Endothelial cell of umbilical vein (primary cell): ENCODE results near the gene REL. TPM values are rescaled to one million over a fixed set of nuclear protein-coding genes. Genes with fewer than 3 reads are reported as not detected.
"Not testable (repeated sequence)": the region's sequence is repeated elsewhere in the genome, so short reads cannot be mapped to it uniquely, and the experiment has no call there.

ENCODE experiments used
- BruUV-seq: library from RNA; stranded (reverse); fragments of 400-500 nt; replicated peaks from 2 replicates; lab custom pipeline; 2021; lab: Mats Ljungman, UMichigan
- CTCF ChIA-PET: fragments of 300-600, 350-600 bp; sonication (Branson Sonifier 250); formaldehyde crosslinking; loops from one replicate; lab custom pipeline; 2021; ENCODE audit warnings: antibody characterized with exemption, inconsistent platforms; lab: Charles Lee
- POLR2A ChIA-PET: fragments of 300-600, 350-600 bp; sonication (Branson Sonifier 250); formaldehyde crosslinking; loops from one replicate; lab custom pipeline; 2021; ENCODE audit warnings: antibody characterized with exemption, inconsistent platforms; lab: Charles Lee
- DNase-seq: peaks from one replicate; pipeline ENCODE4 v3.0.0-alpha.2; 2011; ENCODE audit warnings: low read depth, low spot score
- FAIRE-seq: peaks from 2 replicates; lab custom pipeline; 2011; peaks lifted over from hg19 to GRCh38; lab: Jason Lieb, UNC
- H2AFZ ChIP-seq: 2 replicates; pipeline ENCODE4 v1.6.0; 2012; ENCODE audit warnings: low read depth, low read length, control low read depth, inconsistent platforms
- H3K27ac ChIP-seq: 2 replicates; pipeline ENCODE4 v1.5.1; 2011; ENCODE audit warnings: low read depth, mild to moderate bottlenecking, control low read depth, low read length, moderate library complexity; ENCODE audit not compliant: insufficient read depth
- H3K27me3 ChIP-seq, 2 experiments: 2 replicates each; pipeline versions ENCODE4 v1.6.0 to v1.6.1; 2011; ENCODE audit warnings: low read length in 2 of 2, mixed read lengths in 1 of 2; ENCODE audit not compliant: control insufficient read depth in 2 of 2, insufficient read depth in 2 of 2
- H3K36me3 ChIP-seq, 2 experiments: 2 replicates in 1 of 2; 3 replicates in 1 of 2; pipeline ENCODE4 v1.5.1; 2011; ENCODE audit warnings: low read length in 2 of 2, mild to moderate bottlenecking in 1 of 2, moderate library complexity in 1 of 2; ENCODE audit not compliant: control insufficient read depth in 2 of 2, insufficient read depth in 2 of 2; ENCODE audit errors: extremely low read depth in 1 of 2
- H3K4me1 ChIP-seq: 3 replicates; pipeline ENCODE4 v1.5.1; 2011; ENCODE audit warnings: mild to moderate bottlenecking, low read length; ENCODE audit not compliant: control insufficient read depth, insufficient read depth; ENCODE audit errors: extremely low read depth
- H3K4me2 ChIP-seq: 2 replicates; pipeline ENCODE4 v1.6.1; 2011; ENCODE audit warnings: low read length, control low read depth, mixed read lengths; ENCODE audit not compliant: insufficient read depth
- H3K4me3 ChIP-seq, 3 experiments: fragments of 200-600 bp in 1 of 3; sonication (generic), shearing (Covaris generic) in 1 of 3; replicated peaks in 1 of 3; 2 replicates each; pipeline ENCODE4 v1.5.1; 2011 to 2016; ENCODE audit warnings: control low read depth in 3 of 3, low read length in 3 of 3, mild to moderate bottlenecking in 2 of 3, inconsistent platforms in 1 of 3, low read depth in 1 of 3, moderate library complexity in 1 of 3; ENCODE audit not compliant: insufficient read depth in 1 of 3
- H3K79me2 ChIP-seq: 2 replicates; pipeline ENCODE4 v1.6.0; 2012; ENCODE audit warnings: low read length, inconsistent platforms; ENCODE audit not compliant: control insufficient read depth, insufficient read depth
- H3K9ac ChIP-seq: replicated peaks from 2 replicates; pipeline ENCODE3; 2011; ENCODE audit warnings: low read length, control low read depth; ENCODE audit not compliant: insufficient read depth; ENCODE audit errors: extremely low read depth
- H3K9me1 ChIP-seq: replicated peaks from 3 replicates; pipeline ENCODE4 v1.6.0; 2011; ENCODE audit warnings: mild to moderate bottlenecking, low read length; ENCODE audit not compliant: control insufficient read depth, insufficient read depth; ENCODE audit errors: extremely low read depth
- H3K9me3 ChIP-seq: replicated peaks from 2 replicates; pipeline ENCODE4 v1.5.1; 2012; ENCODE audit warnings: low read length, inconsistent platforms; ENCODE audit not compliant: control insufficient read depth, insufficient read depth
- H4K20me1 ChIP-seq: replicated peaks from 2 replicates; pipeline ENCODE3; 2011; ENCODE audit warnings: mild to moderate bottlenecking, low read length; ENCODE audit not compliant: control insufficient read depth, insufficient read depth; ENCODE audit errors: extremely low read depth
- EZH2 ChIP-seq: IDR thresholded peaks from 2 replicates; pipeline ENCODE4 v1.6.1; 2012; ENCODE audit warnings: borderline replicate concordance, low read depth, mild to moderate bottlenecking, moderate library complexity, low read length, inconsistent platforms; ENCODE audit not compliant: severe bottlenecking
- FOS ChIP-seq: IDR thresholded peaks from 2 replicates; pipeline ENCODE4 v1.6.1; 2011; ENCODE audit warnings: mild to moderate bottlenecking, low read length, moderate library complexity, borderline replicate concordance; ENCODE audit not compliant: insufficient read depth
- GATA2 ChIP-seq: IDR thresholded peaks from 2 replicates; pipeline ENCODE4 v1.7.0; 2011; ENCODE audit warnings: low read depth, mild to moderate bottlenecking, moderate library complexity, mixed read lengths, low read length; ENCODE audit not compliant: insufficient read length, insufficient read depth
- JUN ChIP-seq: IDR thresholded peaks from 2 replicates; pipeline ENCODE4 v1.6.1; 2011; ENCODE audit warnings: borderline replicate concordance, low read depth; ENCODE audit not compliant: insufficient read length, insufficient read depth
- MYC ChIP-seq: IDR thresholded peaks from one replicate; pipeline ENCODE4 v1.6.1; 2011; ENCODE audit warnings: mild to moderate bottlenecking, low read depth, low read length
- POLR2A ChIP-seq: IDR thresholded peaks from 2 replicates; pipeline ENCODE4 v1.6.1; 2012; ENCODE audit warnings: low read depth, mild to moderate bottlenecking, control low read depth, low read length
- POLR2AphosphoS5 ChIP-seq: IDR thresholded peaks from 2 replicates; pipeline ENCODE4 v1.6.1; 2012; ENCODE audit warnings: low read depth, mild to moderate bottlenecking, control low read depth, low read length, moderate library complexity; ENCODE audit not compliant: insufficient read depth
- dilution Hi-C: fragments of 300-500 bp; cut with MboI; formaldehyde crosslinking; loops from one replicate; pipeline ENCODE4 v1.15.0; 2019; ENCODE audit warnings: low sequenced_read_pairs; ENCODE audit not compliant: extremely low pct_ligation_motif_present
- intact Hi-C: fragments of 100-400 bp; cut with micrococcal nuclease; formaldehyde crosslinking; loops from one replicate; pipeline ENCODE4 v1.10.0; 2022
- polyA plus RNA-seq, 4 experiments: library from polyadenylated mRNA; depleted of rRNA in 3 of 4; stranded (reverse) in 3 of 4; unstranded in 1 of 4; fragments of >200 nt; gene quantifications; 2 replicates each; pipeline versions ENCODE4 v1.2.1 to v1.2.3, GENCODE V29; 2011 to 2012; ENCODE audit warnings: missing spikeins in 1 of 4
- total RNA-seq: library from RNA; stranded (reverse); gene quantifications from 2 replicates; pipeline ENCODE4 v1.2.3, GENCODE V29; 2021
- TF ChIP-seq, protein P1 (sequence below): IDR thresholded peaks from 2 replicates; pipeline ENCODE4 v1.6.1; 2011; ENCODE audit not compliant: insufficient read depth, insufficient read length
- TF ChIP-seq, protein P2 (sequence below), 2 donors: IDR thresholded peaks; 1 replicate in 1 of 2; 2 replicates in 1 of 2; pipeline ENCODE4 v1.5.1; 2011; ENCODE audit warnings: low read length in 2 of 2, mild to moderate bottlenecking in 2 of 2, moderate library complexity in 2 of 2, control low read depth in 1 of 2, inconsistent platforms in 1 of 2, low read depth in 1 of 2; ENCODE audit not compliant: insufficient read depth in 1 of 2; ENCODE audit errors: extremely low read depth in 1 of 2

Gene REL
- total and polyA plus RNA-seq, 2 donors (not counting 3 experiments of a cell fraction or from before 2014, with no cell fraction given) = 3.5 to 12.8 TPM

DNA sequence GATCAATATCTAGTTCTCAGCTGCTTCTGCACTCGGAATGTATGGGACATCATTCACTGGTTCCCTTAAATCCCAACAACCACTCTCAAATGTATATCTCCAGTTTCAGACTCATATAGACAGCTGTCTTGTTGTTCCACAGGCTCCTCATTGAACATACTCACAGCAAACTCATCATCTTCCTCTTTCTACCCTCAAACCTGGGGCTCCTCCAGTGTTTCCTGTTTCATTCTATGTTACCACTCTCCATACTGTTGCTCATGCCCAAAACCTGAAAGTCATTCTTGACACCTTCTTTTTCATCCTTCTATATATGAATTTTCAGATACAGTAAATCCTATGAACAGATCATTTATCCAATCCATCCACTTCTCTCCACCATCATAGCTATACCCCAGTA lies 18.7 kb upstream of the REL start:
- Histone ChIP-seq H3K9me1 (no peaks in the 10 kb centered on the region), H4K20me1 (no peaks in the 10 kb centered on the region), H3K36me3 (no peaks in the 10 kb centered on the region), H3K4me1 (peaks cover 12% of the 10 kb centered on the region), H3K9me3 (no peaks in the 10 kb centered on the region), H3K27ac (no peak overlapping the region), H3K79me2 (no peaks in the 10 kb centered on the region), H3K4me2 (no peak overlapping the region), H3K9ac (no peak overlapping the region), H3K27me3 (no peaks in the 10 kb centered on the region), H2AFZ (no peak overlapping the region), H3K4me3 (no peak overlapping the region)
- ChIA-PET POLR2A (no interaction called here), CTCF (no interaction called here)
- TF ChIP-seq POLR2A = no peak
- TF ChIP-seq, protein P1, sequence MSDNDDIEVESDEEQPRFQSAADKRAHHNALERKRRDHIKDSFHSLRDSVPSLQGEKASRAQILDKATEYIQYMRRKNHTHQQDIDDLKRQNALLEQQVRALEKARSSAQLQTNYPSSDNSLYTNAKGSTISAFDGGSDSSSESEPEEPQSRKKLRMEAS = no peak
- TF ChIP-seq POLR2AphosphoS5 = no peak
- TF ChIP-seq GATA2 = no peak
- TF ChIP-seq, protein P2, sequence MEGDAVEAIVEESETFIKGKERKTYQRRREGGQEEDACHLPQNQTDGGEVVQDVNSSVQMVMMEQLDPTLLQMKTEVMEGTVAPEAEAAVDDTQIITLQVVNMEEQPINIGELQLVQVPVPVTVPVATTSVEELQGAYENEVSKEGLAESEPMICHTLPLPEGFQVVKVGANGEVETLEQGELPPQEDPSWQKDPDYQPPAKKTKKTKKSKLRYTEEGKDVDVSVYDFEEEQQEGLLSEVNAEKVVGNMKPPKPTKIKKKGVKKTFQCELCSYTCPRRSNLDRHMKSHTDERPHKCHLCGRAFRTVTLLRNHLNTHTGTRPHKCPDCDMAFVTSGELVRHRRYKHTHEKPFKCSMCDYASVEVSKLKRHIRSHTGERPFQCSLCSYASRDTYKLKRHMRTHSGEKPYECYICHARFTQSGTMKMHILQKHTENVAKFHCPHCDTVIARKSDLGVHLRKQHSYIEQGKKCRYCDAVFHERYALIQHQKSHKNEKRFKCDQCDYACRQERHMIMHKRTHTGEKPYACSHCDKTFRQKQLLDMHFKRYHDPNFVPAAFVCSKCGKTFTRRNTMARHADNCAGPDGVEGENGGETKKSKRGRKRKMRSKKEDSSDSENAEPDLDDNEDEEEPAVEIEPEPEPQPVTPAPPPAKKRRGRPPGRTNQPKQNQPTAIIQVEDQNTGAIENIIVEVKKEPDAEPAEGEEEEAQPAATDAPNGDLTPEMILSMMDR (IDR thresholded peaks at IDR 0.05; ENCODE audit: extremely low read depth in 1 of 2, insufficient read depth in 1 of 2, low read depth in 1 of 2, low read length in 2 of 2) = no peak
- no peak for TF ChIP-seq JUN
- no peak for TF ChIP-seq FOS
- TF ChIP-seq EZH2 = no peak
- TF ChIP-seq MYC = no peak
- FAIRE-seq (no peak), DNase-seq (no peak)
- no TSS peak for BruUV-seq
- intact Hi-C loops (no loop called here), dilution Hi-C loops (no loop called here)

DNA sequence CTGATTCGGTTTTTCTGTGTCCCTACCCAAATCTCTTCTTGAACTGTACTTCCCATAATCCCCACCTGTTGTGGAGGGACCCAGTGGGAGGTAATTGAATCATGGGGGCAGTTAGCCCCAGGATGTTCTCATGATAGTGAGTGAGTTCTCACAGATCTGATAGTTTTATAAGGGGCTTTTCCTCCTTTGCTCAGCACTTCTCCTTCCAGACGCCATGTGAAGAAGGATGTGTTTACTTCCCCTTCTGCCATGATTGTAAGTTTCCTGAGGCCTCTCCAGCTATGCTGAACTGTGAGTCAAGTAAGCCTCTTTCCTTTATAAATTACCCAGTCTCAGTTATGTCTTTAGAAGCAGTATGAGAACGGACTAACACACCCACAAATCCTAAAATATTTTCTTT lies 16.0 kb upstream of the REL start:
- DNase-seq, CTCF ChIA-PET, H3K9me3 ChIP-seq, H3K4me2 ChIP-seq, H2AFZ ChIP-seq, H3K9ac ChIP-seq, POLR2A ChIA-PET, H4K20me1 ChIP-seq, H3K79me2 ChIP-seq, H3K9me1 ChIP-seq, H3K4me3 ChIP-seq, H3K27me3 ChIP-seq, H3K36me3 ChIP-seq, FAIRE-seq, dilution Hi-C loops, BruUV-seq, H3K27ac ChIP-seq, intact Hi-C loops: not testable (repeated sequence)
- H3K4me1 ChIP-seq = peaks cover 19% of the 10 kb centered on the region
